ENCODE data around the gene NFIX.

- TF ChIP-seq CTCF (IDR thresholded peaks at IDR 0.05) (no peak), POLR2A (IDR thresholded peaks at IDR 0.05) (no peak)
Measured at GRCh38 chr19:13024126-13024950, 29.1 kb downstream of the NFIX start.

All from adrenal gland (tissue), 5 donors.